Fibroblast of lung (primary cell): ENCODE results near the gene FRMD4A.

ENCODE experiments used
- EZH2 ChIP-seq: IDR thresholded peaks from 2 replicates; pipeline ENCODE4 v1.5.1; 2012; ENCODE audit warnings: low read length, control low read depth, mild to moderate bottlenecking; ENCODE audit errors: missing control alignments
- TF ChIP-seq, protein P1 (sequence below), 2 donors: IDR thresholded peaks in 1 of 2; conservative IDR thresholded peaks in 1 of 2; 1 replicate in 1 of 2; 2 replicates in 1 of 2; pipeline ENCODE4 v1.5.1; 2011 to 2012; ENCODE audit warnings: low read length in 2 of 2, control low read depth in 1 of 2, inconsistent platforms in 1 of 2, low read depth in 1 of 2, mild to moderate bottlenecking in 1 of 2

DNA sequence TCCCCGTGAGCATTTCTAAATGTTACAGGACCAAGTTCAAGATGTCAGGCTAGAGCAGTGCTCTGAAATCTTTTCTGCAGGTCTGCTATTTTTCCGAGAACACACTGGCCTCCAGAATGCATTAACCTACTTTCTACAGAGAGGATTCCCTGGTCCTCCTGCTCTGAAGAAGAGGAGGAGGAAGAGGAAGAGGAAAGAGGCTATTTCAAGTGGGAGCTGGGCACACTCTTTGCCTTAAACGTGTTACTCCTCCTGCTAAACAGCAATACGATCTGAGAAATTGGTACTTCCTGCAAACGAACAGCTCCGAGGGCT lies 157.4 kb downstream of the FRMD4A start:
- TF ChIP-seq, protein P1, sequence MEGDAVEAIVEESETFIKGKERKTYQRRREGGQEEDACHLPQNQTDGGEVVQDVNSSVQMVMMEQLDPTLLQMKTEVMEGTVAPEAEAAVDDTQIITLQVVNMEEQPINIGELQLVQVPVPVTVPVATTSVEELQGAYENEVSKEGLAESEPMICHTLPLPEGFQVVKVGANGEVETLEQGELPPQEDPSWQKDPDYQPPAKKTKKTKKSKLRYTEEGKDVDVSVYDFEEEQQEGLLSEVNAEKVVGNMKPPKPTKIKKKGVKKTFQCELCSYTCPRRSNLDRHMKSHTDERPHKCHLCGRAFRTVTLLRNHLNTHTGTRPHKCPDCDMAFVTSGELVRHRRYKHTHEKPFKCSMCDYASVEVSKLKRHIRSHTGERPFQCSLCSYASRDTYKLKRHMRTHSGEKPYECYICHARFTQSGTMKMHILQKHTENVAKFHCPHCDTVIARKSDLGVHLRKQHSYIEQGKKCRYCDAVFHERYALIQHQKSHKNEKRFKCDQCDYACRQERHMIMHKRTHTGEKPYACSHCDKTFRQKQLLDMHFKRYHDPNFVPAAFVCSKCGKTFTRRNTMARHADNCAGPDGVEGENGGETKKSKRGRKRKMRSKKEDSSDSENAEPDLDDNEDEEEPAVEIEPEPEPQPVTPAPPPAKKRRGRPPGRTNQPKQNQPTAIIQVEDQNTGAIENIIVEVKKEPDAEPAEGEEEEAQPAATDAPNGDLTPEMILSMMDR (conservative IDR thresholded peaks at IDR 0.05 in 1 of 2, IDR thresholded peaks at IDR 0.05 in 1 of 2; ENCODE audit: low read depth in 1 of 2, low read length in 2 of 2), result no peak
- no peak for TF ChIP-seq EZH2
